C4-2B (cell line): ENCODE measurements around the gene BTG4.

Experiments used
- H3K27ac ChIP-seq: fragments of 450-650 bp; 2 replicates; pipeline ENCODE4 v1.5.1; 2017
- CTCF ChIP-seq: fragments of 450-650 bp; conservative IDR thresholded peaks from 2 replicates; pipeline ENCODE4 v1.5.1; 2017; ENCODE audit warnings: mild to moderate bottlenecking
- ZFX ChIP-seq: fragments of 450-650 bp; IDR thresholded peaks from 2 replicates; pipeline ENCODE4 v1.6.1; 2017

Gene BTG4

GRCh38 chr11:111476366-111476765 is 35.8 kb downstream of the BTG4 start:
- no peak overlapping the region for H3K27ac ChIP-seq
- no peak for TF ChIP-seq CTCF
- TF ChIP-seq ZFX: no peak

- H3K27ac ChIP-seq: no peak overlapping the region
- TF ChIP-seq ZFX (no peak), CTCF (no peak)
Observed at GRCh38 chr11:111474432-111474831, 37.8 kb downstream of the BTG4 start.

GRCh38 chr11:111472228-111472627 is 40.0 kb downstream of the BTG4 start:
- no peak overlapping the region for H3K27ac ChIP-seq
- TF ChIP-seq CTCF (no peak), ZFX (no peak)

GRCh38 chr11:111469200-111469599 is 43.0 kb downstream of the BTG4 start:
- no peak for TF ChIP-seq CTCF
- TF ChIP-seq ZFX: no peak
- no peak overlapping the region for H3K27ac ChIP-seq

- TF ChIP-seq CTCF: no peak
- TF ChIP-seq ZFX: no peak
- no peak overlapping the region for H3K27ac ChIP-seq
Observed at GRCh38 chr11:111466615-111467014, 45.6 kb downstream of the BTG4 start.

GRCh38 chr11:111465400-111465799 is 46.8 kb downstream of the BTG4 start:
- TF ChIP-seq ZFX (no peak), CTCF (no peak)
- no peak overlapping the region for H3K27ac ChIP-seq

GRCh38 chr11:111463276-111463675 is 48.9 kb downstream of the BTG4 start:
- TF ChIP-seq ZFX (no peak), CTCF (no peak)
- H3K27ac ChIP-seq: no peak overlapping the region
